HL-60/S4 (cell line): Measurements from ENCODE around the gene KIFC1.

Source experiments
- in situ Hi-C: fragments of 300-500 bp; cut with MboI; formaldehyde crosslinking; loops from 2 replicates; pipeline ENCODE4 v1.14.3; 2022; ENCODE audit warnings: low sequenced_read_pairs

Gene KIFC1

GRCh38 chr6:33410050-33410710, 18.6 kb downstream of the KIFC1 start:
- in situ Hi-C loops = no loop called here

- in situ Hi-C loops = no loop called here
Measured at GRCh38 chr6:33410711-33411631, 19.3 kb downstream of the KIFC1 start, which contains the start of gene PHF1. PHF1 (plus strand) TSS chr6:33411014; CDS start chr6:33412264, 1,250 bp downstream.

- in situ Hi-C loops = no loop called here
Measured at GRCh38 chr6:33411632-33412005, 20.0 kb downstream of the KIFC1 start.

- in situ Hi-C loops = no loop called here
Measured at GRCh38 chr6:33412140-33413009, 20.8 kb downstream of the KIFC1 start.

- in situ Hi-C loops = no loop called here
Measured at GRCh38 chr6:33413241-33414120, 21.9 kb downstream of the KIFC1 start.

GRCh38 chr6:33414592-33415271, 23.1 kb downstream of the KIFC1 start:
- in situ Hi-C loops = no loop called here

GRCh38 chr6:33415831-33416230, 24.2 kb downstream of the KIFC1 start:
- in situ Hi-C loops = no loop called here

- in situ Hi-C loops = no loop called here
Measured at GRCh38 chr6:33416386-33417127, 24.9 kb downstream of the KIFC1 start.

GRCh38 chr6:33417128-33417902, 25.7 kb downstream of the KIFC1 start:
- in situ Hi-C loops = no loop called here

GRCh38 chr6:33417903-33418689, 26.5 kb downstream of the KIFC1 start, which contains the start of gene CUTA:
CUTA (minus strand) TSS chr6:33418107; CDS start chr6:33418000, 107 bp downstream.
- in situ Hi-C loops = no loop called here

GRCh38 chr6:33418690-33419291, 27.2 kb downstream of the KIFC1 start:
- in situ Hi-C loops = no loop called here

- in situ Hi-C loops = no loop called here
Measured at GRCh38 chr6:33419580-33420490, 28.2 kb downstream of the KIFC1 start, which contains the start of gene SYNGAP1. SYNGAP1 (plus strand) TSS chr6:33420065; CDS start chr6:33420265, 200 bp downstream.

GRCh38 chr6:33420491-33421343, 29.1 kb downstream of the KIFC1 start:
- in situ Hi-C loops = no loop called here

- in situ Hi-C loops = no loop called here
Measured at GRCh38 chr6:33421344-33421643, 29.7 kb downstream of the KIFC1 start.

- in situ Hi-C loops = no loop called here
Measured at GRCh38 chr6:33423777-33424176, 32.2 kb downstream of the KIFC1 start.
